ENCODE measurements around the gene NADSYN1.
"Not testable (repeated sequence)": the region's sequence is repeated elsewhere in the genome, so short reads cannot be mapped to it uniquely, and the experiment has no call there.

- TF ChIP-seq CTCF, POLR2A (IDR thresholded peaks at IDR 0.05): not testable (repeated sequence)
Observed at GRCh38 chr11:71526796-71527575, 74.0 kb downstream of the NADSYN1 start, which contains the start of gene KRTAP5-7.
